Hepatocyte (in vitro differentiated cells): ENCODE data around the gene ADAMTS9.

Experiments
- EZH2 ChIP-seq: fragments of 200-600 bp; sonication (generic); IDR thresholded peaks from 2 replicates; pipeline ENCODE4 v1.6.1; 2016; ENCODE audit warnings: antibody characterized with exemption, mild to moderate bottlenecking, borderline replicate concordance
- EZH2phosphoT487 ChIP-seq: fragments of 200-600 bp; sonication (generic); IDR thresholded peaks from one replicate; pipeline ENCODE4 v1.6.1; 2018; ENCODE audit warnings: antibody characterized with exemption, mild to moderate bottlenecking, low read depth, moderate library complexity; ENCODE audit not compliant: unreplicated experiment, severe bottlenecking
- TF ChIP-seq, protein P1 (sequence below): fragments of 200-600 bp; sonication (generic); IDR thresholded peaks from 2 replicates; pipeline ENCODE4 v1.5.1; 2016; ENCODE audit warnings: antibody characterized with exemption, mild to moderate bottlenecking; ENCODE audit not compliant: poor library complexity

DNA sequence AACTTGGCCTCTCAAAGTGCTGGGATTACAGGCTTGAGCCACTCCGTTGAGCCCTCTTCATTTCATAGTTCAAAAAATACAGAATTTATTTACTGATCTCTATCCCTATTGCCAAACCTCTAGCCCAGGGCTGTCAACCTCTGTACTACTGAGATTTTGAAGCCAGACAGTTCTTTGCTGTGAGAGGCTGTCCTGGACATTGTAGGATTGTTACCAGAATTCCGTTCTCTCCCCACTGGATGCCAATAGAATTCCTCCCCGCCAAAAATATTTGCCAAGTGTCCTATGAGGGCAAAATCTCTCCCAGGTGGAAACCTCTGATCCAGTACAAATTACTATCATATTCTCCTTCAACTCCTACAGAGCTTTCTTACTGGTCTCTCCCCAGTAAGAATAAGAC lies 29.6 kb upstream of the ADAMTS9 start:
- TF ChIP-seq, protein P1, sequence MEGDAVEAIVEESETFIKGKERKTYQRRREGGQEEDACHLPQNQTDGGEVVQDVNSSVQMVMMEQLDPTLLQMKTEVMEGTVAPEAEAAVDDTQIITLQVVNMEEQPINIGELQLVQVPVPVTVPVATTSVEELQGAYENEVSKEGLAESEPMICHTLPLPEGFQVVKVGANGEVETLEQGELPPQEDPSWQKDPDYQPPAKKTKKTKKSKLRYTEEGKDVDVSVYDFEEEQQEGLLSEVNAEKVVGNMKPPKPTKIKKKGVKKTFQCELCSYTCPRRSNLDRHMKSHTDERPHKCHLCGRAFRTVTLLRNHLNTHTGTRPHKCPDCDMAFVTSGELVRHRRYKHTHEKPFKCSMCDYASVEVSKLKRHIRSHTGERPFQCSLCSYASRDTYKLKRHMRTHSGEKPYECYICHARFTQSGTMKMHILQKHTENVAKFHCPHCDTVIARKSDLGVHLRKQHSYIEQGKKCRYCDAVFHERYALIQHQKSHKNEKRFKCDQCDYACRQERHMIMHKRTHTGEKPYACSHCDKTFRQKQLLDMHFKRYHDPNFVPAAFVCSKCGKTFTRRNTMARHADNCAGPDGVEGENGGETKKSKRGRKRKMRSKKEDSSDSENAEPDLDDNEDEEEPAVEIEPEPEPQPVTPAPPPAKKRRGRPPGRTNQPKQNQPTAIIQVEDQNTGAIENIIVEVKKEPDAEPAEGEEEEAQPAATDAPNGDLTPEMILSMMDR = no peak
- TF ChIP-seq EZH2 (no peak), EZH2phosphoT487 (no peak)
